PC-9 (cell line): ENCODE results near the gene PPFIBP1.

ENCODE experiments used
- EZH2 ChIP-seq: fragments of 200-600 bp; sonication (generic); IDR thresholded peaks from 2 replicates; pipeline ENCODE4 v1.8.0; 2017; ENCODE audit warnings: antibody characterized with exemption, low read depth
- TF ChIP-seq, protein P1 (sequence below): fragments of 200-600 bp; sonication (generic); conservative IDR thresholded peaks from 2 replicates; pipeline ENCODE4 v1.6.1; 2017; ENCODE audit warnings: mixed run types, antibody characterized with exemption, mild to moderate bottlenecking, moderate library complexity

DNA sequence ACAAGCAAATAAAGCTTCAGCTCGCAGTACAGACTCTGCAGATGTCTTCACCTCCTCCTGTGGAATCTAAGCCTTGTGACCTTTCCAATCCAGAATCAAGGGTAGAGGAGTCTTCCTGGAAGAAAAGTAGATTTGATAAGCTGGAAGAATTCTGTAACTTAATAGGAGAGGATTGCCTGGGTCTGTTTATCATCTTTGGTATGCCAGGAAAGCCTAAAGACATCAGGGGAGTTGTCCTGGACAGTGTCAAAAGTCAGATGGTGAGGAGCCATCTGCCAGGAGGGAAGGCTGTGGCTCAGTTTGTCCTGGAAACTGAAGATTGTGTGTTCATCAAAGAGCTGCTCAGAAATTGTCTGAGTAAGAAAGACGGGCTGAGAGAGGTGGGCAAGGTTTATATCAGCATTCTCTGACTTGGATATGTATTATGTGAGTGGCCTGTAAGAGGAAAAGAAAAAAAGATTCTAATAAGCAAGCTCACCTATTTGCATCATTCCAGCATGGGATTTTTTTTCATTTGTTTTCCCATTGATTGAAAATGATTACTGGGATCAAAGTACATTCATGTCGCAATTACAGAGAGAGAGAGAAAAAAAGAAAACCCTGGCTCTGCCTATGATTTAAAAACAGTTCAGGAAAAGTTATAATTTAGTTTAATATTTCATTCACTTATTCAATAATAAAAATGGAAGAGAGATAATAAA, 173.0 kb downstream of the PPFIBP1 start:
- TF ChIP-seq, protein P1, sequence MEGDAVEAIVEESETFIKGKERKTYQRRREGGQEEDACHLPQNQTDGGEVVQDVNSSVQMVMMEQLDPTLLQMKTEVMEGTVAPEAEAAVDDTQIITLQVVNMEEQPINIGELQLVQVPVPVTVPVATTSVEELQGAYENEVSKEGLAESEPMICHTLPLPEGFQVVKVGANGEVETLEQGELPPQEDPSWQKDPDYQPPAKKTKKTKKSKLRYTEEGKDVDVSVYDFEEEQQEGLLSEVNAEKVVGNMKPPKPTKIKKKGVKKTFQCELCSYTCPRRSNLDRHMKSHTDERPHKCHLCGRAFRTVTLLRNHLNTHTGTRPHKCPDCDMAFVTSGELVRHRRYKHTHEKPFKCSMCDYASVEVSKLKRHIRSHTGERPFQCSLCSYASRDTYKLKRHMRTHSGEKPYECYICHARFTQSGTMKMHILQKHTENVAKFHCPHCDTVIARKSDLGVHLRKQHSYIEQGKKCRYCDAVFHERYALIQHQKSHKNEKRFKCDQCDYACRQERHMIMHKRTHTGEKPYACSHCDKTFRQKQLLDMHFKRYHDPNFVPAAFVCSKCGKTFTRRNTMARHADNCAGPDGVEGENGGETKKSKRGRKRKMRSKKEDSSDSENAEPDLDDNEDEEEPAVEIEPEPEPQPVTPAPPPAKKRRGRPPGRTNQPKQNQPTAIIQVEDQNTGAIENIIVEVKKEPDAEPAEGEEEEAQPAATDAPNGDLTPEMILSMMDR = no peak
- TF ChIP-seq EZH2 = no peak
